IMR-90 (cell line): ENCODE data around the gene MCTP1. TPM values are rescaled to one million over a fixed set of nuclear protein-coding genes. Genes with fewer than 3 reads are reported as not detected.

Experiments
- ATAC-seq: fragments of 200-7000 bp; cut with Tn5 transposase; 2 replicates; pipeline ENCODE4 v1.9.1; 2020; ENCODE audit warnings: low read depth, mild to moderate bottlenecking, moderate library complexity
- BruUV-seq: library from RNA; stranded (reverse); fragments of 400-500 nt; replicated peaks from 2 replicates; lab custom pipeline; 2021; lab: Mats Ljungman, UMichigan
- CTCF ChIA-PET: fragments of 300-600 bp; formaldehyde crosslinking; extraction: SDS; loops from one replicate; lab custom pipeline; 2021; ENCODE audit warnings: antibody characterized with exemption; lab: Yijun Ruan, JAX
- POLR2A ChIA-PET: fragments of 300-600 bp; sonication (Branson Sonifier 250); formaldehyde crosslinking; loops from one replicate; lab custom pipeline; 2022; ENCODE audit warnings: antibody characterized with exemption; ENCODE audit not compliant: unreplicated experiment; lab: Charles Lee
- DNase-seq: peaks from one replicate; pipeline ENCODE4 v3.0.0; 2013
- H2AFZ ChIP-seq: replicated peaks from 2 replicates; pipeline ENCODE3; 2013; ENCODE audit warnings: low read length, mild to moderate bottlenecking; ENCODE audit not compliant: poor library complexity
- H2AK5ac ChIP-seq: 2 replicates; pipeline ENCODE4 v1.6.1; 2013; ENCODE audit warnings: low read depth, low read length, inconsistent platforms
- H2AK9ac ChIP-seq: replicated peaks from 2 replicates; pipeline ENCODE3; 2013; ENCODE audit warnings: mild to moderate bottlenecking, low read depth, low read length, moderate library complexity; ENCODE audit not compliant: poor library complexity
- H2BK120ac ChIP-seq: 2 replicates; pipeline ENCODE4 v1.6.1; 2013; ENCODE audit warnings: low read depth, low read length, inconsistent platforms
- H2BK15ac ChIP-seq: 3 replicates; pipeline ENCODE4 v1.6.1; 2013; ENCODE audit warnings: low read depth, low read length, inconsistent platforms
- H2BK20ac ChIP-seq: 2 replicates; pipeline ENCODE4 v1.6.1; 2013; ENCODE audit warnings: low read depth, mild to moderate bottlenecking, inconsistent platforms, low read length, moderate library complexity
- H2BK5ac ChIP-seq: 2 replicates; pipeline ENCODE4 v1.6.1; 2013; ENCODE audit warnings: mild to moderate bottlenecking, low read depth, low read length, inconsistent platforms; ENCODE audit not compliant: poor library complexity, severe bottlenecking
- H3K14ac ChIP-seq: replicated peaks from 2 replicates; pipeline ENCODE4 v1.6.1; 2013; ENCODE audit warnings: low read depth, low read length, inconsistent platforms
- H3K18ac ChIP-seq: 2 replicates; pipeline ENCODE4 v1.6.1; 2013; ENCODE audit warnings: low read depth, low read length, control low read depth
- H3K23ac ChIP-seq: 2 replicates; pipeline ENCODE4 v1.6.1; 2013; ENCODE audit warnings: low read depth, low read length, inconsistent platforms
- H3K27ac ChIP-seq: 2 replicates; pipeline ENCODE4 v1.5.1; 2013; ENCODE audit warnings: mild to moderate bottlenecking, control low read depth, low read length; ENCODE audit not compliant: insufficient read depth
- H3K27me3 ChIP-seq: 2 replicates; pipeline ENCODE4 v1.6.1; 2013; ENCODE audit warnings: low read length; ENCODE audit not compliant: control insufficient read depth, insufficient read depth
- H3K36me3 ChIP-seq: 2 replicates; pipeline ENCODE4 v1.6.1; 2013; ENCODE audit warnings: low read length, mixed read lengths; ENCODE audit not compliant: control insufficient read depth, insufficient read depth
- H3K4ac ChIP-seq: 2 replicates; pipeline ENCODE4 v1.6.1; 2013; ENCODE audit warnings: low read depth, low read length, inconsistent platforms
- H3K4me1 ChIP-seq: 2 replicates; pipeline ENCODE4 v1.6.1; 2013; ENCODE audit warnings: low read length, mixed read lengths; ENCODE audit not compliant: control insufficient read depth, insufficient read depth
- H3K4me2 ChIP-seq: 2 replicates; pipeline ENCODE4 v1.6.1; 2013; ENCODE audit warnings: low read depth, mild to moderate bottlenecking, control low read depth, low read length, moderate library complexity
- H3K4me3 ChIP-seq: 2 replicates; pipeline ENCODE4 v1.5.1; 2013; ENCODE audit warnings: low read depth, mild to moderate bottlenecking, control low read depth, low read length, moderate library complexity; ENCODE audit not compliant: insufficient read depth
- H3K56ac ChIP-seq: 2 replicates; pipeline ENCODE4 v1.6.1; 2013; ENCODE audit warnings: low read length, inconsistent platforms; ENCODE audit not compliant: insufficient read depth; ENCODE audit errors: extremely low read depth
- H3K79me1 ChIP-seq, 2 experiments: 2 replicates each; pipeline ENCODE4 v1.6.1; 2013; ENCODE audit warnings: low read length in 2 of 2, inconsistent platforms in 1 of 2, low read depth in 1 of 2
- H3K9ac ChIP-seq: 2 replicates; pipeline ENCODE4 v1.6.1; 2013; ENCODE audit warnings: low read depth, low read length, control low read depth
- H3K9me1 ChIP-seq: 2 replicates; pipeline ENCODE4 v1.6.1; 2013; ENCODE audit warnings: low read length, inconsistent platforms; ENCODE audit not compliant: insufficient read depth
- H3K9me3 ChIP-seq: 2 replicates; pipeline ENCODE4 v1.6.1; 2013; ENCODE audit warnings: low read length; ENCODE audit not compliant: control insufficient read depth, insufficient read depth
- H4K20me1 ChIP-seq: 2 replicates; pipeline ENCODE4 v1.6.1; 2013; ENCODE audit warnings: low read length, inconsistent platforms; ENCODE audit not compliant: insufficient read depth
- H4K5ac ChIP-seq: 2 replicates; pipeline ENCODE4 v1.6.1; 2013; ENCODE audit warnings: mild to moderate bottlenecking, low read depth, low read length, control low read depth
- H4K8ac ChIP-seq, 2 experiments: 2 replicates each; pipeline ENCODE4 v1.6.1; 2013; ENCODE audit warnings: low read depth in 2 of 2, low read length in 2 of 2, control low read depth in 1 of 2, inconsistent platforms in 1 of 2
- H4K91ac ChIP-seq: 2 replicates; pipeline ENCODE4 v1.6.1; 2013; ENCODE audit warnings: low read depth, low read length, inconsistent platforms; ENCODE audit not compliant: insufficient read depth
- CHD1 ChIP-seq: IDR thresholded peaks from 2 replicates; pipeline ENCODE4 v1.6.1; 2012; ENCODE audit warnings: low read depth, low read length, improper control_type of control experiment
- CTCF ChIP-seq: conservative IDR thresholded peaks from 2 replicates; pipeline ENCODE4 v1.5.1; 2012; ENCODE audit warnings: mild to moderate bottlenecking, low read depth, low read length, improper control_type of control experiment
- ELK1 ChIP-seq: fragments of 150-350 bp; IDR thresholded peaks from 2 replicates; pipeline ENCODE4 v1.6.1; 2016; ENCODE audit warnings: low read depth, mild to moderate bottlenecking, low read length, moderate library complexity, borderline replicate concordance
- FOS ChIP-seq: fragments of 150-350 bp; IDR thresholded peaks from 2 replicates; pipeline ENCODE4 v1.6.1; 2016; ENCODE audit warnings: low read depth, low read length
- MAFK ChIP-seq: IDR thresholded peaks from 2 replicates; pipeline ENCODE4 v1.6.1; 2012; ENCODE audit warnings: low read depth, low read length, improper control_type of control experiment
- MXI1 ChIP-seq: IDR thresholded peaks from 2 replicates; pipeline ENCODE4 v1.6.1; 2012; ENCODE audit warnings: low read depth, mild to moderate bottlenecking, low read length, moderate library complexity, borderline replicate concordance
- POLR2A ChIP-seq: IDR thresholded peaks from 2 replicates; pipeline ENCODE4 v1.6.1; 2012; ENCODE audit warnings: mild to moderate bottlenecking, low read depth, low read length
- RAD21 ChIP-seq: IDR thresholded peaks from 2 replicates; pipeline ENCODE4 v1.6.1; 2012; ENCODE audit warnings: low read length, improper control_type of control experiment
- RCOR1 ChIP-seq: IDR thresholded peaks from 2 replicates; pipeline ENCODE4 v1.6.1; 2012; ENCODE audit warnings: mild to moderate bottlenecking, low read length, improper control_type of control experiment; ENCODE audit not compliant: insufficient replicate concordance
- RFX5 ChIP-seq: IDR thresholded peaks from 2 replicates; pipeline ENCODE4 v1.8.0; 2012; ENCODE audit warnings: low read depth, mild to moderate bottlenecking, low read length, moderate library complexity
- SMC3 ChIP-seq: fragments of 150-350 bp; IDR thresholded peaks from 2 replicates; pipeline ENCODE4 v1.6.1; 2016; ENCODE audit warnings: low read depth, mild to moderate bottlenecking, antibody characterized with exemption, low read length, moderate library complexity
- USF2 ChIP-seq: fragments of 150-350 bp; IDR thresholded peaks from 2 replicates; pipeline ENCODE4 v1.6.1; 2017; ENCODE audit warnings: mild to moderate bottlenecking, antibody characterized with exemption, low read length, low read depth
- dilution Hi-C: fragments of 300-500 bp; cut with HindIII; formaldehyde crosslinking; loops from one replicate; pipeline ENCODE4 v1.14.3; 2018; ENCODE audit warnings: low sequenced_read_pairs; ENCODE audit not compliant: unreplicated experiment
- in situ Hi-C: fragments of 300-500 bp; cut with MboI; formaldehyde crosslinking; loops from 3 replicates; pipeline ENCODE4 v1.14.3; 2019; ENCODE audit warnings: low sequenced_read_pairs, inconsistent platforms, mixed read lengths
- intact Hi-C: fragments of 100-400 bp; cut with micrococcal nuclease; formaldehyde crosslinking; loops from 2 replicates; pipeline ENCODE4 v1.10.0; 2022
- polyA plus RNA-seq, 3 experiments: library from polyadenylated mRNA; depleted of rRNA; stranded (reverse); fragments of >200 nt; gene quantifications; 2 replicates each; pipeline ENCODE4 v1.2.3, GENCODE V29; 2012; ENCODE audit warnings: low replicate concordance in 1 of 3
- total RNA-seq: library from RNA; depleted of rRNA; stranded (reverse); fragments of >200 nt; gene quantifications from 2 replicates; pipeline ENCODE4 v1.2.3, GENCODE V29; 2012

The MCTP1 gene
- total and polyA plus RNA-seq, 2 of the 4 experiments (the other 2 are of a cell fraction) = 0.21 TPM; not detected in 1

- no peak for TF ChIP-seq MAFK
These were observed 23.3 kb downstream of the MCTP1 start (continued) for GRCh38 chr5:95261437-95262175.

GRCh38 chr5:95256991-95257390 lies 27.9 kb downstream of the MCTP1 start:
- Histone ChIP-seq H4K20me1 (no peaks in the 10 kb centered on the region), H3K4ac (no peak overlapping the region), H3K36me3 (no peaks in the 10 kb centered on the region), H3K9me1 (no peaks in the 10 kb centered on the region), H2BK5ac (no peak overlapping the region), H3K23ac (no peak overlapping the region), H3K27me3 (no peaks in the 10 kb centered on the region), H3K4me2 (no peak overlapping the region), H3K4me3 (no peak overlapping the region), H2AFZ (no peak overlapping the region), H2BK120ac (no peak overlapping the region), H3K9me3 (no peaks in the 10 kb centered on the region), H4K5ac (no peak overlapping the region), H3K18ac (no peak overlapping the region), H4K8ac (no peak overlapping the region), H3K4me1 (no peaks in the 10 kb centered on the region), H3K27ac (no peak overlapping the region), H3K14ac (no peak overlapping the region), H2AK5ac (no peak overlapping the region), H2BK20ac (no peak overlapping the region), H2AK9ac (no peak overlapping the region), H3K56ac (no peak overlapping the region), H2BK15ac (no peak overlapping the region), H3K79me1 (no peaks in the 10 kb centered on the region), H4K91ac (no peak overlapping the region), H3K9ac (no peak overlapping the region)
- BruUV-seq = no TSS peak
- POLR2A ChIA-PET = no interaction called here
- in situ Hi-C loops = no loop called here
- ATAC-seq (no peak), DNase-seq (no peak)
- TF ChIP-seq SMC3 (no peak), POLR2A (no peak), RFX5 (no peak), RAD21 (no peak), FOS (no peak), USF2 (no peak), CHD1 (no peak), MAFK (no peak), MXI1 (no peak), RCOR1 (no peak), CTCF (no peak), ELK1 (no peak)
- dilution Hi-C loops = no loop called here
- CTCF ChIA-PET = no interaction called here
- intact Hi-C loops = no loop called here
